Uterus (tissue), 2 donors: ENCODE measurements around the gene RNF5.

Experiments used
- CTCF ChIP-seq, 4 experiments: fragments of 200-600 bp in 2 of 4; fragments of 450-650 bp in 2 of 4; sonication (generic) in 2 of 4; IDR thresholded peaks; one replicate each; pipeline ENCODE4 v1.5.1; 2016 to 2019; ENCODE audit warnings: antibody characterized with exemption in 4 of 4, mild to moderate bottlenecking in 2 of 4, moderate library complexity in 1 of 4
- POLR2A ChIP-seq, 2 donors: fragments of 450-650 bp; IDR thresholded peaks; one replicate each; pipeline ENCODE4 v1.6.1; 2016; ENCODE audit warnings: antibody characterized with exemption in 2 of 2, mild to moderate bottlenecking in 1 of 2, moderate library complexity in 1 of 2

DNA sequence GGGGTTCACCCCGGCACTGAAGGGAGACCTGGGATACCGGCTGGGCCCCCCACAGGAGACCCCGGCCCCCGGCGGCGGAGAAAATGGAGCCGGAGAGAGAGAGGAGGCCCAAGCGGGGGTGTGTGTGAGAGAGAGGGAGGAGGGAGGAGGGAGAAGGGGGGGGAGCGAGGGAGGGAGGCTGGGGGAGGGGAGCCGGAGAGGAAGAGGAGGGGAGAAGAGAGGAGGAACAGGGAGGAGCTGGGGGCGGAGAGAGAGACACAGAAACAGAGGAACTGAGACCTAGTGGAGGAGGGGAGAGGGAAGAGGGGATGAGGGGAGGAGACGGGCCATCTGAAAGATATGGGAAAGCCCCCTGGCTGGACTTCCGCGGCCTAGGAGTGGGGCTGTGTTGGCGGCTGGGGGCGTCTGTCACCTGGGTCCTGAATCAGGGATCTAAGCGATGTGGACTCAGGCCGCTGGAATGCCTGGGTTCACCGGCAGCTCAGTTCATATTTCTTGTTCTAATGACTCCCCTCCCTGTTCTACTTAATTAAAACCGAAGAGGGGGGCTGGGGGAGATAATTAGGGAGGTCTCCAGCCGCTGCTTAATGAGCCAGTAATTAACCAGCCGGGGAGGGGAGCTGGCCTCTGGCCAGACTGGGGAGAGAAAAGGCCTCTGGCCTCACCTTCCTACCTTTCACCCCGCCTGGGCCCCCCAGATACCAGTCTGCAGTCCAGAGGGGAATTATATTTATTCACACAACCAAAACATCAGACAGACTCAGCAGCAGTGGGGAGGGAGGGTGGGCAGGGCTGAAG lies 12.0 kb downstream of the RNF5 start, which contains the start of gene PBX2:
- TF ChIP-seq CTCF (IDR thresholded peaks at IDR 0.05) (peak in 2 of 4 experiments; percentile 11 to 22), POLR2A (IDR thresholded peaks at IDR 0.05) (peak; percentile 86 to 96)
